Stimulated activated CD4-positive, alpha-beta T cell treated with anti-CD3 and anti-CD28 coated beads, Interleukin-1b, Interleukin-23, amount 100 ng/mL, for 48 hours (primary cell): ENCODE measurements around the gene ADAMTSL1.

Experiments
- DNase-seq: peaks from one replicate; pipeline ENCODE4 v3.0.0-alpha.2; 2020

The ADAMTSL1 gene, protein sequence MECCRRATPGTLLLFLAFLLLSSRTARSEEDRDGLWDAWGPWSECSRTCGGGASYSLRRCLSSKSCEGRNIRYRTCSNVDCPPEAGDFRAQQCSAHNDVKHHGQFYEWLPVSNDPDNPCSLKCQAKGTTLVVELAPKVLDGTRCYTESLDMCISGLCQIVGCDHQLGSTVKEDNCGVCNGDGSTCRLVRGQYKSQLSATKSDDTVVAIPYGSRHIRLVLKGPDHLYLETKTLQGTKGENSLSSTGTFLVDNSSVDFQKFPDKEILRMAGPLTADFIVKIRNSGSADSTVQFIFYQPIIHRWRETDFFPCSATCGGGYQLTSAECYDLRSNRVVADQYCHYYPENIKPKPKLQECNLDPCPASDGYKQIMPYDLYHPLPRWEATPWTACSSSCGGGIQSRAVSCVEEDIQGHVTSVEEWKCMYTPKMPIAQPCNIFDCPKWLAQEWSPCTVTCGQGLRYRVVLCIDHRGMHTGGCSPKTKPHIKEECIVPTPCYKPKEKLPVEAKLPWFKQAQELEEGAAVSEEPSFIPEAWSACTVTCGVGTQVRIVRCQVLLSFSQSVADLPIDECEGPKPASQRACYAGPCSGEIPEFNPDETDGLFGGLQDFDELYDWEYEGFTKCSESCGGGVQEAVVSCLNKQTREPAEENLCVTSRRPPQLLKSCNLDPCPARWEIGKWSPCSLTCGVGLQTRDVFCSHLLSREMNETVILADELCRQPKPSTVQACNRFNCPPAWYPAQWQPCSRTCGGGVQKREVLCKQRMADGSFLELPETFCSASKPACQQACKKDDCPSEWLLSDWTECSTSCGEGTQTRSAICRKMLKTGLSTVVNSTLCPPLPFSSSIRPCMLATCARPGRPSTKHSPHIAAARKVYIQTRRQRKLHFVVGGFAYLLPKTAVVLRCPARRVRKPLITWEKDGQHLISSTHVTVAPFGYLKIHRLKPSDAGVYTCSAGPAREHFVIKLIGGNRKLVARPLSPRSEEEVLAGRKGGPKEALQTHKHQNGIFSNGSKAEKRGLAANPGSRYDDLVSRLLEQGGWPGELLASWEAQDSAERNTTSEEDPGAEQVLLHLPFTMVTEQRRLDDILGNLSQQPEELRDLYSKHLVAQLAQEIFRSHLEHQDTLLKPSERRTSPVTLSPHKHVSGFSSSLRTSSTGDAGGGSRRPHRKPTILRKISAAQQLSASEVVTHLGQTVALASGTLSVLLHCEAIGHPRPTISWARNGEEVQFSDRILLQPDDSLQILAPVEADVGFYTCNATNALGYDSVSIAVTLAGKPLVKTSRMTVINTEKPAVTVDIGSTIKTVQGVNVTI (N-terminal part only)

DNA sequence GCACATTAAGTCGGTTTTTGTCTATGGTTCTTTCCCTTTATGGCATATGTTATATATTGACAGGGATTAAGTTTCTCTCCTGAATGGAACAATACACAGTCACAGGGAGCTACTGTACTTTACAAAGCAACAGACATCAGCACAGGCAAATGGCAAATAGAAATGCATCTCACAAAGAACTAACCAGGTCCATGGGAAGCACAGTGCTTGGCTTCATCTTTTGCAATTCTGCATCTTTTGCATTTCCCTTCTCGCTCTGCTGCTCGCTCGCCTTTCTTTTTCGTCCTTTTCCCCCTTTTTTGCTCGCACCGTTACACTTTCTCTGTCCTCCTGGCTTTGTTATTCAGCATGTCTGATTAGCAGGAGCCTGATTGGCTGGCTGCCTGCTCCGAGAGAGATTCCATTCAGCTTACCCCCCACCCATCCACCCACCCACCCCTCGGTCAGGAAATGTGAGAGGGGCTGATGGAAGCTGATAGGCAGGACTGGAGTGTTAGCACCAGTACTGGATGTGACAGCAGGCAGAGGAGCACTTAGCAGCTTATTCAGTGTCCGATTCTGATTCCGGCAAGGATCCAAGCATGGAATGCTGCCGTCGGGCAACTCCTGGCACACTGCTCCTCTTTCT is at the start of gene ADAMTSL1:
ADAMTSL1 (plus strand) TSS at position 502 of the 628 bp plus-strand sequence; CDS start at position 582, 80 bp downstream.
- DNase-seq = no peak

GRCh38 chr9:18427691-18428090 is 46.3 kb upstream of the ADAMTSL1 start:
- no peak for DNase-seq

GRCh38 chr9:18428661-18429060 is 45.3 kb upstream of the ADAMTSL1 start:
- DNase-seq = no peak

GRCh38 chr9:18429070-18429469 is 44.9 kb upstream of the ADAMTSL1 start:
- no peak for DNase-seq

DNA sequence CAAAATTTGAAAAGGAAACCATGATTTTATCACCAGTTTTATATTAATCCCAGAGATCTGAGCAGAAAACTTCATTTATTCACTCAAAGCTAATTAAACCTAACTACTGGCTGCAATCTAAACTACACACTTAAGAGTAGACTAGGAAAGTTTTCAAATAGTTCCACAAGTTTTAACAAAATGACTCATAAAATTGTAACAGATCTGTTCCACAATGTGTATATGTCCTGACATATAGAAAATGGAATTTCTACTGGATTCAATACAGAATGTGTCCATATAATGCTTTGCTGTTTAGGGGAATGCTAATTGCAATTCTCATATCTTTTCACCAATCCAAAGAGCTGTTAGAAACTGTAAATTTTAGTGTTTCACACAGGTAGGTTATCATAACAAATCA is 40.3 kb upstream of the ADAMTSL1 start:
- DNase-seq = no peak

GRCh38 chr9:18437315-18438201 is 36.4 kb upstream of the ADAMTSL1 start:
- DNase-seq = no peak

DNA sequence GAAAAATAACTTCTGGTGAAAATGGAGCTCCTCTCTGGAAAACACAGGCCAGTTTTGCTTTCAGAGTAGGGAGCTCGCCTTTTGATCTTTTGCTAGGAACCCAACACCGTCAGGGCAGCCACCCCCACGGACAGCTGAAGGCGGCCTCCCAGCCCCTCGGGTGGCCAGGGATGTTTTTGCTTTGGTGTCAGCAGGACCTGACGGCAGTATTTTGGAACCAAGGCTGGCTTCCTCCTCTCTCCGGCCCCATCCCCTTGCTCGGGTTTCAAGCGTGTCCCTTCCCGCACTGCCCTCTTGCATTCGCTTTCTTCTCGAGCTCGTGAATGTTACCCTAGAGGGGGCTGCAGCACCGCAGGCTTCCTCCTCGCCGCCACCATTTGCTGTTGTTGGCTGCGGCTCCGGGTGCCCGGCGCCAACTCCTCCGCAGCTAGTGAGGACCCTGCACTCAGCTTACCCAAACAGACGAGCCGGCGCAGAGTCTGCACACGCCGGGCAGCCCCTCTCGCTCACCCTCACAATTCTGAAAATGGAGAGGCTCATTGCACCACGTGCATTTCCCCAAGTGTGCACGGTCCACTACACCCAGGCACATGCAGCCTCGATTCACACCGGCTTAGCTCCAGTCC is 35.5 kb upstream of the ADAMTSL1 start:
- no peak for DNase-seq

GRCh38 chr9:18438951-18439350 is 35.0 kb upstream of the ADAMTSL1 start:
- no peak for DNase-seq

DNA sequence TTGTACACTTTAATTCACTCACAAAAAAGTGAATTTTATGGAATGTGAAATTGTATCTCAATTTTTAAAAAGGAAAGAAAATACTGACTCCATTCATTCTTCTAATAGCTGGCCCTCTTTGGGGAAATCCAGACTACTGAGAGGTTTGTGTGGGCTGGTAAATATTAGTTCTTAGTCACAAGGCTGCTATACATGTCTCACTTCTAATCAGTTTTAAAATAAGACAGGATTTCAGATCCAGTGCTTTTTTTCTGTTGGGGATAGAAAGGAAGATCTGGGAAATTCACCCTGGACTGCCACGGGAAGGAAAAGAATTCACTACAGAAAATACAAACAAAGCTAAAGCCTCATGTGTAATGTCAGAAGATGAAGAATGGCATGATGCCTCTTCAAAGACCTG is 32.7 kb upstream of the ADAMTSL1 start:
- DNase-seq = no peak

DNA sequence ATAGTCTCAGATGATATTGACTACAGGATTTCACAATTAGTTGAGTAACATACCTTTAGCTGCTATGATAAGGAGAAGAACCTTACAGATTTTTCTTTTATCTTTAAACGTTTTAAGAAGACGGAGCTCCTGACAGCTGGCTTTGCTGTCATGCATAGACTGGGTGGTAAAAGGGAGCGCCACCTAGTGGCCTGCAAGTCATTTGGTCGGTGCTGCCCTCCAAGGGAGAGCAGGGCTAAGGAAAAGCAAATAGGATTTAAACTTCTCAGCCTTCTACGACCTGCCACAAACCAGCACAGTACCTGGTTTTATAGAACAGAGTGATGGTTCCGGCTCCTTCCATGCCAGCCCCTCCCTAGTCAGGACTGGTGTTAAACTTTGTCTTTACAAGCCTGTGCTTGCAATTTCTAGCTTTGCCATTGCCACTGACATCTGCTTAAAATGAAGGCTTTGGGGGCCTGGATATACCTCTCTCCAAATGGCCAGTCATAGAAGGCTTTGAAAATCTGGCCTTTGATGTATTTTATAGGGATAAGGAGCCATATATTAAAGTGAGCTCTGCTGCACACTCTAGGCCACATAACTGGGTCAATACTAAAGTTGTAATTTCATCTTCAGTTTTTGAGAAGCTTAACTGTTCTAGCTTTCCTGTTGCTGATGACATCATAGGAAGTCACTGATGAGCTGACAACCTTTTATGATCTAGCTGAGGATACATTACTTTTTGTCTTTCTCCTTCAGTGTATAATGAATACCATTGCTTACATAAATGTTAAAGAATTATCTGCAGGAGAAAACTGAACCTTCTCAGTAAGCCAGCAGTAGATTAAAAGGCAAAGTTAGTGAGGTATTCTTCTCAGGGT is 31.1 kb upstream of the ADAMTSL1 start:
- peak; percentile 48 for DNase-seq

DNA sequence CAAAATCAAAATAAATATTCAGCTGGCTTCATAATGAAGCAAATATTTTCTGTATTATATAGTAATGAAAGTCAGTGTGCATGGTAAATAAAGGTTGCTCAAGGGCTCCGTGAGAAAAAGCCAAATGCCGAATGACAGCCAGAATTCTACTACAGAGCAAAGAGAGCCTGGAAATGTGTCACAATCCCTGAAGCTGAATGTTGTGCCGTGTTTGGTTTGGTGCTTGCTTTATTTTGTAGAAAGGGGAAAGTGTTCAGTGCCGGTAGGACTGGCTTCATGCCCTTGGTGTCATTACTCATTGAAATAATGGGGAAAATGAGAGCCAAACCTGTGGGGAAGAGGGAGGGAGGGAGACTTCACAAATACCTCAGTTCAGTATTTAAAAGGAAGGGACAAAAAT is 26.8 kb upstream of the ADAMTSL1 start:
- DNase-seq = no peak

DNA sequence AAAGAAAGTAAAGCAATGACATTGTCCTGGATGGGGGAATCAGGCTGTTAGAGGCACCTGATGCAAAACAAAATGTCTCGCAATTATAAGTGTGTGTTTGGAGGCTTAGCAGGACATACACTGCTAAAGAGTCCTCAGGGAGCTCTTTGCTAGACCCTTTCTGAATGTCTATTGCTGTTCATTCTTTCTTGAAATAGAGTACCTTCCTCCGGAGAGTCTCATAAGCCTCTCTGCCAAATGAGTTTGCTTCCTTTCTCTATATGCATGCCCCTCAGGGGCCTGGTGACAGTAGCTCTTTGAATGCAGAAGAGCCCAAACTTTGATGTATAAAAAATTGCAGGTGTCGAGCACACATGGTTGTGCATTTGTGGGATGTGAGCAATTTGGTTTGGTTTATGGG is 26.4 kb upstream of the ADAMTSL1 start:
- DNase-seq = no peak

DNA sequence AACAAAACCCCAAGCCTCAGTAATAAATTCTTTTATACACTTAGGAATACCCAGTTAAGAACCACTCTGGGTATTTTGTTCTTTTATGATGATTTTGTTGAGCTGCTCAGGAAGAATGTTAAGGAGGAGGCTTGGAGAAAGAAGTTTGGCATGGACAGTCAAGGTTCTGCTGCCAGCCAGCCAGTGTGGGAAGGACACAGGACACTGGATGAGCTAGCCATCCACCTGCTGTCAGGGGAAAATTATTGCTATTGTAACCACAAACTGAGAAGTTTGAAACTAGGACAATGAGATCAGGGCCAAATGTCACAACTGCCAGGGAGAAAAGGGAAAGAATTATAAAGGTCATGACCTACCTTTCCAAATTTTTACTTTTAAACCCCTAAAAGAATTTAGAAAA is 25.9 kb upstream of the ADAMTSL1 start:
- no peak for DNase-seq

DNA sequence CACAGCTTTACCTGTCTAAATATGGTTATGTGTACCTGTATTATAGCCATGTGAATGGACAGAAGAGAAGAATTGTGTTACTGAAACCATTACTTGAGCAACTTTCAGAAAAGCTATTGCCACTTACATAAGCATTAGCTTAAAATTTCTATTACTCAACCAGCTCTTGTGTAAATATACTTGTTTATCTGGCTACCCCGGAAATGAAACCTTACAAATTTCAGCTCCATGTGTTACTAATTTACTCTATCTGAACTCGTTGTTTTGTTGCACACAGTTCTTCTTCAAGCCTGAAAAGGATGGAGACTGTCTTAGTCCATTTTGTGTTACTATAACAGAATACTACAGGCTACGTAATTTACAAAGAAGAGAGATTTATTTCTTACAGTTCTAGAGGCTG is 22.5 kb upstream of the ADAMTSL1 start:
- no peak for DNase-seq

- no peak for DNase-seq
Observed at GRCh38 chr9:18452276-18452675, 21.7 kb upstream of the ADAMTSL1 start.

- DNase-seq = no peak
Observed at GRCh38 chr9:18456624-18457237, 17.2 kb upstream of the ADAMTSL1 start.

- DNase-seq = no peak
Observed at GRCh38 chr9:18457510-18457909, 16.4 kb upstream of the ADAMTSL1 start.

- DNase-seq = no peak
Observed at GRCh38 chr9:18459962-18460584, 13.9 kb upstream of the ADAMTSL1 start.

DNA sequence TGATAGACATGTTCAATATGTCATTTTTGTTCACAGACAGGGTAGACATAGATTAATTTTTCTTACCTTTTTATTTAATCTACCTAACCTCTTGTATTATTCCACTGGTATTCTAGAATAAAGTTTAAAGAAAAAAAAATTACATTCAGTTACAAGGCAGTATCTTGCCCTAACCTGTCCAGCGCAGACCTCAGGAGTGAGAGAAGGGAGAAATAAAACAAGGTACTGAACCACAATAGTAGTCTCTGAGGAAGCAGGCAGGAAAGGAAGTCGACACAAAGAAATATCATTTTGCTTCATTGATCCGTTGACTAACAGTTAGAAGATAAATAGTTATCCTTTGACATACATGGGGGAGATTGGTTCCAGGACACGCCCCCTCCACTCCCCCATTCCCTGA is 12.5 kb upstream of the ADAMTSL1 start:
- no peak for DNase-seq
